Stimulated activated CD4-positive, alpha-beta T cell treated with anti-CD3 and anti-CD28 coated beads, Interleukin-1b, Interleukin-23, amount 100 ng/mL, for 1 hour (primary cell): ENCODE measurements around the gene SLC26A5.
"Not testable (repeated sequence)": the region's sequence is repeated elsewhere in the genome, so short reads cannot be mapped to it uniquely, and the experiment has no call there.

Experiments used
- DNase-seq, 2 donors: peaks; one replicate each; pipeline ENCODE4 v3.0.0-alpha.2; 2020; ENCODE audit warnings: low read depth in 2 of 2

The SLC26A5 gene

GRCh38 chr7:103405789-103406613, 40.0 kb downstream of the SLC26A5 start:
- not testable (repeated sequence) for DNase-seq

DNA sequence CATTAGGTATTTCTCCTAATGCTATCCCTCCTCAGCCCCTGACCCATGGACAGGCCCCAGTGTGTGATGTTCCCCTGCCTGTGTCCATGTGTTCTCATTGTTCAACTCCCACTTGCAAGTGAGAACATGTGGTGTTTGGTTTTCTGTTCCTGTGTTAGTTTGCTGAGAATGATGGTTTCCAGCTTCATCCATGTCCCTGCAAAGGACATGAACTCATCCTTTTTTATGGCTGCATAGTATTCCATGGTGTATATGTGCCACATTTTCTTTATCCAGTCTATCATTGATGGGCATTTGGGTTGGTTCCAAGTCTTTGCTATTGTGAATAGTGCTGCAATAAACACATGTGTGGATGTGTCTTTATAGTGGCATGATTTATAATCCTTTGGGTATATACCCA, 46.3 kb downstream of the SLC26A5 start:
- DNase-seq, result not testable (repeated sequence)

DNA sequence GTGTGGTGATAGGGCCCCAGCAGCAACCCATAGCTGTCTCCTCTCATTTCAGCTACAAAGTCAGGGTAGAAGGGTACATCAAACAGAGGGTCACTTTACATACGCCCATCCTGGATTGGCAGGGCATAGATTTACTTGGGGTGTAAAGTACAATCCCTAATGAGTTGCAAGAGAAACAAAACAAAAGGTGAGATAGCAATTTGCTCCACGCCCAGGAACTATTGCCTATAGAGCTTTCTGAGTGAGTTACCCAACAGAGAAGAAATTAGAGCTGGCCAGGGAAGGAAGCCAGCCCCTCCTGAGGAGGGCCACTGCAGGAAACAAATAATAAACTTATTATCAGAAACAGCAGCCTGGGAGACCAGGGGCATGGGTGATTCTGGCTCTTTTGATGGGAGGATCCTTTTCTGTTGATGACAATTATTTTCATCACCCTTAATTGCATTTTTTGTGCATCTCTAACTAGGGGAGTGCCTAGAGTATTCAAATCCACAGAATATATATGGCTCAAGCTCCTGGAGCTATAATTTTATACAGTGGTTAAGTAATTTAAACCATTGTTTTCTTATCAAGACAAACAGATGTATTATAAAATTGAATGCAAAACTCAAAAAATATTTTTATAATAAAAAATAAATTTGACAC, 47.4 kb downstream of the SLC26A5 start:
- no peak for DNase-seq

GRCh38 chr7:103396471-103396870, 49.5 kb downstream of the SLC26A5 start:
- DNase-seq, result no peak

DNA sequence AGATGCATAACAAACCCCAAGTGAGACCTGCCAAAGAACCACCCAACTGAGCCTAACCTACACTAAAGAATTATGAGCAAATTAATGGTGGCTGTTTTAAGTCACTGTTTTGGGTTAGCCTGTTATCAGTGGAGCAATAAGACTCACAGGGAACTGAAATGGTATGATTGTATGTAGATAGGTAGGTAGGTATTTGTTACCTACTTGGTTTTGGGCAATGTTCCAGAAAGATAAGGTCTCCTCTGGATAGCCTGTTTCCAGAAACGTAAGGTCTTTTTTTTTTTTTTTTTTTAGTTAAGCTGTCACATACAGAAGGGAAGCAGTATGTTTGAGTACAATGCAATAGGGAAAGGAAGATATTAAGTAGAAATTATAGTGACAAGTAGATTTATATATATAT, 50.9 kb downstream of the SLC26A5 start:
- no peak for DNase-seq

GRCh38 chr7:103394566-103394965, 51.4 kb downstream of the SLC26A5 start:
- DNase-seq, result no peak

- DNase-seq, result no peak
Measured at GRCh38 chr7:103391976-103392375, 54.0 kb downstream of the SLC26A5 start.

GRCh38 chr7:103391150-103391549, 54.9 kb downstream of the SLC26A5 start:
- no peak for DNase-seq

GRCh38 chr7:103389263-103389662, 56.7 kb downstream of the SLC26A5 start:
- DNase-seq, result no peak

DNA sequence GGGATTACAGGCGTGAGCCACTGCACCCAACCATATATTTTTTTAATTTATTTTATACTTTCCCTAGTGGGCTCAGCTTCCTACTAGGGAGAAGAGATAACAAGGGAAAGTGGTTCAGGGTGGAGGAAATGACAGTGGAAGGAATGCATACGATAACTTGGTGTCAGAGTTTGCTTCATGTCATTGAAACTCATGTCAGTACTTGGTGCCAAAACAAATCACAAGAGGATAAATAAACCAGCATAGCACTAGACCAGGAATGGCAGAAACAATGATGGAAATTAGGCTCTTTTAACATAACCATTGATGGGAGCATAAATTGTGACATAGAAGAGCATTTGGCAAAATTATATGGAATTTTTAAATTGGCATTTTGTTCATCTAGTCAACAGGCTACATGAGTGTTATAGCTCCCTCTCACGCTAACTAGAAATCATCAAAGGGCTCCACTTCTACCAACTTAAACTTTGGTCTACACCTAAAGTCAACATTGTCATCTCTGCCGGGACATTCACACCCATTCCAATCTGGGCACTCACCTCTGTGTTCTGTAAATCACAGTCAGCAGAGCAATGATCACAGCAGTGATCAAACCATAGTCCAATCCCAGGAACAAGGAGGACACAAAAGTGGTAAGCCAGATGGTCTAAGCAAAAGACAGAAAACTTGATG, 57.4 kb downstream of the SLC26A5 start:
- DNase-seq, result no peak

- DNase-seq, result no peak
Measured at GRCh38 chr7:103387242-103387641, 58.8 kb downstream of the SLC26A5 start.

DNA sequence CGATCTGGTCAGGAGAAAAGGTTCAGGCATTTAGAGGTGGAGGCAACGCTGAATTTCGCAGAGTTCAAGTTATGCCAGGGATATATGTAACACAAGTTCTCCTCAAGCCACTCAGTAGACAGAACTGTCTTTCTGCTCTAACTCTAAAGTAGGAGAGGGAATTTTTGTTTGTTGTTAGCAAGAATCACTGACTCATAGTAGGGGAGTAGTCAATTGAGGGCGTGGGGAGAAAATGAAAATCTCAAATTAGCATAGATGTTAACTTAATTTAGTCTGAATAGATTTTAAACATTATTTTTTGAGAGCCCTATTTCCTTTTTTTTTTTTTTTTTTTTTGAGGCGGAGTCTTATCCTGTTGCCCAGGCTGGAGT, 64.0 kb downstream of the SLC26A5 start:
- no peak for DNase-seq

- no peak for DNase-seq
Measured at GRCh38 chr7:103381280-103382031, 64.6 kb downstream of the SLC26A5 start.

GRCh38 chr7:103380395-103381191, 65.4 kb downstream of the SLC26A5 start:
- DNase-seq, result no peak

- DNase-seq, result no peak
Measured at GRCh38 chr7:103379270-103379975, 66.6 kb downstream of the SLC26A5 start.

GRCh38 chr7:103373866-103374643, 72.0 kb downstream of the SLC26A5 start:
- DNase-seq, result no peak

DNA sequence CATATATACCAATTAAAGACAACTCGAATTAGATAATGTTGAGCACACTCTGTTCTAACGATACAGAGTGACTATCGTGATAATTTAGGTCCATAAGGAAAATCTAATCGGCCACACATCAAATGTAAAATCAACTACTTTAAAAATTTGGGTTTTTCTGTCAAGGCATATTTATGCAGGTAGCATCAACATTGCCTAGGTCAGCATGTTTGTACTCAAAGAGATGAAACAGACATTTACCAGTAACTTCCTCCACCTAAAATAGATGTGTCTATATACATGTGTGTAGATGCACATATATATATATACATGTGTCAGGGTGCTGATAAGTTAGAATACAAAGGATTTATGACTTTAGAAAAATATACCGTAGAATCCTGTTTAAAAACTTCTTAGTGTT, 76.6 kb downstream of the SLC26A5 start:
- no peak for DNase-seq

DNA sequence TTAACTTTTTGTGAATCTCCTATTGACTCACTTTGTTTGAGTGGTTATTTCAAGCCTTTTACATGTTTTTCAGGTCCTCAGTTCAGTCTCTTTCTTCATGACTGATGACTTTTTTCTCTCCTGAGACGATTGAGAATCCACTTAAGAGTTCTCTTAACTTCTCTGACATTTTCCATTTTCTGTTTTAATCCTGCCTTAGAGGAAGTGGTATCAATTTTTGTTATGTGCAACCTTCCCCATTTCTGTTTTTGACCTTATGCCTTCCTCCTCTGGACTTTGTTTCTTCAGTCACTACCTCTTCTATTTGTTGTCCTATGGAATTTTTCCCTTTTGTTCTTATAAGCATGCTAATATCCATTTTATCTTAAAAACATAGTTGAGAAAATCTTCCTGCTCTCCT, 96.2 kb downstream of the SLC26A5 start:
- DNase-seq, result no peak

DNA sequence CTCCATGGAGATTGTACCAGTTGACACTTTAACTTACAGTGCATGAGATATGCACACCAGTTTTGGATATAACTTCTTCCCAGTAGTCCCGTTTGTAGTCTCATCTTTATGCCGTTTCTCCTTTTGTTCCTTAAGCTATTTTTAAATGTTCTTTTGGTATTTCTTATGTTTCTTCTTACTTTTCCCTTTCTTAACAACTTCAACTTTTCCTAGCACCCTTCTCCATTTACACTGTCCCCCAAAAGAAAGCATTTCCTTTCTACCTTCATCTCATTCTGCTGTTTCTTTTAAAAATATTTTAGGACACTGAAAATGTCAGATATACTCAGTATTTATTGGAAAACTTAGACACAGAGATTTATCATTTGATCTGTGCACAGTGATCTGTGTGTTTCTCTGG, 97.0 kb downstream of the SLC26A5 start:
- no peak for DNase-seq

DNA sequence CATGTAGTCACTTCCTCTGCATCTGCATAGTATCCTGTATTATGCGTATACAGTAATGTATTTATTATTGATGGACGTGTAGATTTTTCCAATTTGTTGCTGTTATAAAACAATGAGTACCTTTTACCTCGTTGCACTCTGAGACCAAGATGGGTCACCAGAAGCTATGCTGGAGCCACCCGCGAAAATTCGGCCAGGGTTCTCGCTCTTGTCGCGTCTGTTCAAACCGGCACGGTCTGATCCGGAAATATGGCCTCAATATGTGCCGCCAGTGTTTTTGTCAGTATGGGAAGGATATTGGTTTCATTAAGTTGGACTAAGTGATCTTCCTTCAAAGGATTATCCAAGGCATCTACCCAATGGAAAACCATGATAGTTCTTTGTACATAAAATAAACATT, 97.6 kb downstream of the SLC26A5 start:
- no peak for DNase-seq
